Pulmonary artery endothelial cell (primary cell): ENCODE results near the gene PPP2R2C. TPM values are rescaled to one million over a fixed set of nuclear protein-coding genes. Genes with fewer than 3 reads are reported as not detected.

Experiments used
- DNase-seq: peaks from one replicate; pipeline ENCODE4 v3.0.0-alpha.2; 2011; ENCODE audit warnings: low read depth, low spot score
- total RNA-seq: library from RNA; depleted of rRNA; stranded (reverse); fragments of >200 nt; gene quantifications from 2 replicates; pipeline ENCODE4 v1.2.3, GENCODE V29; 2014

The PPP2R2C gene
- total RNA-seq, 1 donor from 2014 or later, result not detected

DNA sequence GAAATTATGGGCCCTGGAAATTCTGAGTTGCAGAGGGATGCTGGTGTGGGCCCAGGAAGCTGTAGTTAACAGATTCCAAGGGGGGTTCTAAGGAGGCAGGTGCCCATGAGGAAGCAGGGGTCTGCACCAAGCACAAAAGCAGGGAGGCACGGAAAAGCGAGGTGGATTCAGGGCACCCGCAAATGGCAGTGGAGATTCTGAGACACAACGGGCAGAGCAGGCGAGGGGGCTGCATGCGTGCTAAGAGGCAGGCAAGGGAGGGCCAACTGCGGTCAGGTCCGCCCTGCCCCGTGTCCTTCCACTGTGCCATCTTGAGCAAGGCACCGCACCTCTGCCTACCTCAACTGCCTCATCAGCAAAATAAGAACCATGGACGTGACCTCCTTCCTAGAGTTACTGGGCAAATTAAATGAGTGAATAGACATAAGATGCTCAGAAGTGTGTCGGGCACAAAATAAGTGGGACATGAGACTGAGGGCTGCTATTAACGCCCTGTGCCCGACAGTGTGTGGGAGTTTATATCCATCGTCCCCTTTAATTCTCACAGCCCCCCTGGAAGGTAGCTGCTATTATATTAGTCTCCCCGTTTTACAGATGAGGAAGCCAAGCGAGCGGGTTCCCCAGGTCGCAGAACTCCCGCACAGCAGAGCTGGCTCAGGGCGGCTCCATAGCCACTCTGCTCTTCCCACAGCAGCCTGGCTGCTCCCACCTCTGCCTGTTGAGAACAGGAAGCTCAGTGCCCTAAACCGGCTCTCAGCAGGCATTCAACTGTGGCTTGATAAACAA is 67.6 kb downstream of the PPP2R2C start:
- DNase-seq, result no peak

DNA sequence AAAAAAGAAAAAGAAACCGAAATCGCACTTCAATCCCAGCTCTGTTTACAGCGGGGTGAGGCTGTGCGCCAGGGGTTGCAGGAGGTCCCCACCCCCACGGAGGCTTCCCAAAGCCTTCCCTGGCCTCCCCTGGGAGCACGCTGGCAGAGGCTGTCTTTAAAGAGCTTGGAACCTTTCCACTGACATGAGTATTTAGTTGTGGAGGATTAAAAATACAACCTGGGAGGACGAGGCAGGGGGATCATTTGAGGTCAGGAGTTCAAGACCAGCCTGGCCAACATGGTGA is 69.1 kb downstream of the PPP2R2C start:
- DNase-seq, result no peak

DNA sequence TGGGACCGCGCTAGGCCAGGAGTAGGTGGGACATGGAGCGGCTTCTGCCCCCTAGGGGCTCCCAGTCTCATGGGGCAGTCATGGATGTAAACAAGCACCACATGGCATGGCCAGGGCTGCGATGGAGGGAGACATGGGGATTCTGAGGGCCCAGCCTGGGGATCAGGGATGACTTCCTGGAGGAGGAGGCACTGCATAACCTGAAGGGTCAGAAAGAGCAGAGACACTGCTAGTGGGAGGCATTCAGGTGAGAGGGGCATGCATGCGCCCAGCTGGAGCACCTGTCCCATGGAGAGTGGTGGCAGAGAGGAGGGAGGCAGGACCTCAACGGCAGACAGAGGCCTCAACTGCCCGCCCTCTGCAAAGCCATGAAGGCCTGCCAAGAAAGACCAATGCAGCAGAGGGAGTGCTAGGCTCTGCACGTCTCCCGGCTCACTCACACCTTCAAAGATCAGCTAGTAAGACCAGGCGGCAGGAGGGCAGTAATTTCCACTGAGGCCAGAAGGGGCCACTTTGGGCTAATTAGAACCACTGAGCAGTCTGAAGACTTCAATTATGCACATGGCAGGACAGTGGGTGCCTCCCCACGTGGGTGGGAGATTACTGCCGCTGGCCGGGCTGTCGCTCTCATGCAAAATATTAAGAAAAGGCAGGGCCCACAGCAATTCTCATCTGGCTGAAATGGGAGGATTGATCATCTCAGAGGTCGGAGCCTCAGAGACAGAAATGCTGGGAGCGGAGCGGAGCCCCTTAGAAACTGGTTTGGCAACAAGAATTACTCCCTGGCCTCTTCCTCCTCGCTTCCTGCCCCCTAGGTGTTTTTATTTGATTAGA is 69.6 kb downstream of the PPP2R2C start:
- DNase-seq, result no peak

DNA sequence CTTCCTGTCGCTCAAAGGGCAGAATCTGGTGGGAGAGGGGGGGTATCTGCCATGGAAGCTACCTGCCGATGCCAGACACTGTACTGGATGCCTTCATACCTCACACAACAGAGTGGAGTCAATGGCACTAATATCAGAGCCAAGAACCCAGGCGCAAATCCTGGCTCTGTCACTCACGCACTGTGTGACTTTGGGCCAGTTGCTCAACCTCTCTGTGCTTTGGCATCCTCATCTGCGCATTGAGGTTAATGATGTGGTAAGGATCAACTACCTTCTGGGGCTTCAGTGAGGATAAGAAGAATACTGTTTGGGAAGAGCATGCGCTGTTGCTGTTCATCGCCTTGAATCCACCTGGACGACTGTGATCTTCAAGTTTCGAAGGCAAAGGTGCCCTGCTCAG is 70.6 kb downstream of the PPP2R2C start:
- DNase-seq, result no peak

DNA sequence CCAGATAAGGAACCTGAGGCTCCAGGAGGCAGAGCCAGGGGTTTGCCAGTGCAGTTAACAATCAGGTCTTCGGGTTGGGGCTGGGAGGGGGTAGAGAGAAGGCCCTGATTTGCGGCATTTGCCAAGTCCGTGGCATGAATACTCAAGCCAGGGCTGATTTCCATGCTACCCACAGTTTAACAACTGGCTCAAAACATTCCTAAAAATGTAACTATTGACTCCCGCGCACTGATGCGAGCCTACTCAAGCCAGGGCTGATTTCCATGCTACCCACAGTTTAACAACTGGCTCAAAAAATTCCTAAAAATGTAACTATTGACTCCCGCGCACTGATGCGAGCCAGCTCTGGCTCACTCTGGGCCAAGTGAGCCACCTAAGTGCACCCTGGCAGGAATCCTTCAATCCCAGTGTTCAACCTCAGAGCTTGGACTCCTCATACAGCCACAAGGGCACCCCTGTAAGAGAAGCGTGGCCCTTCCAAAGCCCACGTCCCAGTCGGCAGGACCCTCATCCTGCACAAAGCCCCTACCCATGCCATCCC is 75.6 kb downstream of the PPP2R2C start:
- DNase-seq, result no peak

DNA sequence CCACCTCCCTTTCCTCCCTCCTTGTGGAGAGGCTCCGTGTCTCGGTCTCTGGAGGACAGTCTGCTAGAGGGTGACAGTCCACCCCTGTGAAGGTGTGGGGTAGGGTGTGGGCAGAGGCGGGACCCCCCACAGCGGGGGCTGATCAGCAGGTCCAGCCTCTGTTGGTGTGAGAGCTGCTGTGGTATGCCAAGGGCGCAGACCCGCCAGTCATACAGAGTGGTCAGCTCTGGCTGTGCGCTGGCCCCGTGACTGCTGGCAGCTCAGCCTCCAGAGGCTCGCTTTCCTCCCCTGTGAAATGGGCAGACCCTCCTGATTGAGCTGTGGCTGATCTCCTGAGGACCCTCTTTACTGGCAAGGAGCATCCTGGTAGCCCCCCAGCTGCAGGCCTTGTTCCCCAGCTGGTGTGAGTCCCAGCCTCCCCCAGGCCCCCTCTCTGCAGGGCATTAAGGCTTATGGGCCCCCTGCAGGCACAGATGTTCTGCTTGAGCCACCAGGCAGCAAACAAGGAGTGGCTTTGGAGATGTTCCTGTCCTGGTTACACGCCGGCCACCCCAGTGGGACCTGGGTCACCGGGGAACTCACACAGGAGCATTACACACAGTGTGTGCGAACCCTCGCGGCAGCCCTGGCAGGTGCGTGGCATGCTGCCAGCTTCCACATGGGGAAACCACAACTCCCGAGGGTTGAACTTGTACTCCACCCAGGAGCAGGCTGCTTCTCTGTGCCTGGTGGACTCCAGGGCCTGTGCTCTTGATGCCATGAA is 76.8 kb downstream of the PPP2R2C start:
- no peak for DNase-seq

DNA sequence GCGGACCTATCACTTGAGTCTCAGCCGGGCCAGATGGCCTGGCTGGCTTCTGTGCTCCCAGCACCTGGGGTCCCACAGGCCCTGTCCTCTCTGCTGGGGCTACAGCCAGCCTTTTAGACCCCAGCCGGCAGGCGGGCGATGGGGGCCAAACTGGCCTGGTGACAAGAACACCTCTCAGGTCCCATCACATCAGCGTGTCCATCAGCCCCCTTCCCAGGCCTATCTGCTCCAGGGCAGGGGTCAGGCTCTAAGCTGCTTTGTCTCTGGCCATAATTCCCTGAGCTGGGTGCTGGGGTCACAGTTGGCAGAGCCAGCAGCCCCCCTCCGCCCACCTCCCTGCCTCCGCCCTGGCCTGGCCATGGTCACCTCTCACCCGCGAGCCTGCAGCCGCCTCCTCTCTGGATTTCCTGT is 77.7 kb downstream of the PPP2R2C start:
- DNase-seq, result no peak

DNA sequence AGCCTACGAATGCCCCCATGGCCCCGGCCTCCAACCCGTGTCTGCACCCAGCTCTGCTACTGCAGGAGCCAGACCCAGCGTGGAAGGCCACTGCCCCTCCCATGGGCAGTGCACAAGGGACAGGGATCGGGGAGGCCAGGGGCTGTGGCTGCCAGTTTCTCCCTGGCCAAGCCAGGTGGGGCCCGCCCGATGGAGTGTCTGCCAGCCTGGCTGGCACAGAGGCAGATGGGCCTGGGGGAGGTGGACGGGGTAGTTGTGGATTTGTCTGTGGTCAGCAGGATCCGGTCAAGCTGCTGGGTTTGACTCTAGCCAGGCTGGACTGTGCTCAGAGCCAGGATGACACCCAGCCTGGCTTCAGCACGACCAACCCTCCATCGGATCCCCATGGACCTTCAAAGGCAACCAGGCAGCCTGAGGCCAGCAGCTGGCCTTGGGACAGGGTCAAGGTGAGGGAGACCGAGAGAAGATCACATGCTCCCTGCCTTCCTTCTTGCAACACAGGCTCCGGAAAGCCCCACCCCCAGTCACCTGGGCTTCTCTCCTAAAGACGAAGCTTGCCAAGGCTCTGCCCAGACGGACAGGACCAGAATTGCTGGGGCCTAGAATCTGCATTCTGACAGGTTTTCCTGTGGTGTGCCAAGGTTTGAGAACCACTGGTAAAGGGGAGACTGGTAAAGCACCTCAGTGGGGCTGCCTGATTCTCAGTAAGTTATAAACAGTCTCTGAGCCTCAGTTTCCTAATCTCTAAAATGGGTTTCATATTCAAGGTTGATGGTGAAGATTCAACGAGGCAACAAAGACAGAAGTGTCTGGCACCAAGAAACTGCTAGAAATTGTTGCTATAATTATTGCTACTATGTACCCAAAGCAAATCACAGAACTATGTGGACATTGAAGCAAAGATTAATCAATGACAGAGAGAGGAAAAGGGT is 78.6 kb downstream of the PPP2R2C start:
- DNase-seq, result no peak

DNA sequence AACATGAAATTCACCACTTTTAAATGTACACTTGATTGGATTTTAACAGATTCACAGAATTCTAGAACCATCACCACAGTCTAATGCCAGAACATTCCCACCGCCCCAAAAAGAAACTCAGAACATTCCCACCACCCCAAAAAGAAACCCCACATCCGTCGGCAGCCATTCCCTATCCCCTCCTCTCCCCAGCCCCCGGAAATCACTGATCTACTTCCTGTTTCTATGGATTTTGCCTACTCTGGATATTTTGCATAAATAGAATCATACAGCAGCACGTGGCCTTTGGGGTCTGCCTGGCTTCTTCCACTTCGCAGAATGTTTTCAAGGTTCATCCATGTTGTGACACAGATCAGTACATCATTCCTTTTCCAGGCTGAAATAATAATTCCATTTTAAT is 79.3 kb downstream of the PPP2R2C start:
- DNase-seq, result no peak

DNA sequence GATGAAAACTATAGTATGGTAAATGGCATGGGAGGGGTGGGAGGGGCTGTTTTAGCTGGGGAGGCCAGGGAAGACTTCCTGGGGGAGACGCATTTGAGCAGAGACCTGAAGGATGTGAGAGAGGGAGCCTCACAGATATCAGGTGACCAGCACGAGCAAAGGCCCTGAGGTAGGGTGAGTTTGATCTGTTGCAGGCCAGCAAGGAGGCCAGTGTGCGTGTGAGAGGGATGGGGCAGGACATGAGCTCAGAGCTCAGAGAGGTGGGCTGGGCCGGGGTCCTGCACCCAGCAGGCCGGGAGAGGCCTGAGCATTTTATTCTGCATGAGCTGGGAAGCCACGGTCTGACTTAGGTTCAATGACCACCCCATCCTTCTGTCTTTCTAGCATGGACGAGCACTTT is 80.0 kb downstream of the PPP2R2C start:
- DNase-seq, result no peak

DNA sequence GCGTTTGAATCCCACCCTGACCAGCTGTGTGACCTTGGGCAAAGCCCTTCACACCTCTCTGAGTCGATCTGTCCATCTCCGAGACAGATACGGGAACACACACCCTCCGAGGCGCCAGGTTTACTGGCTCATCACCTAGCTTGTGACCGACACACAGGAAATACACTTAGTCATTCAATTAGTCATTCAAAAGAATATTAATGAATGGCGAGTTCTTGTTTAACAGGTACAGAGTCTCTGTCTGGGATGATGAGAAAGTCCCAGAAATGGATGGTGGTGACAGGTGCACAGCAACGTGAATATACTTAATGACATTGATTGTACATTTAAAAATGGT is 80.6 kb downstream of the PPP2R2C start:
- no peak for DNase-seq

DNA sequence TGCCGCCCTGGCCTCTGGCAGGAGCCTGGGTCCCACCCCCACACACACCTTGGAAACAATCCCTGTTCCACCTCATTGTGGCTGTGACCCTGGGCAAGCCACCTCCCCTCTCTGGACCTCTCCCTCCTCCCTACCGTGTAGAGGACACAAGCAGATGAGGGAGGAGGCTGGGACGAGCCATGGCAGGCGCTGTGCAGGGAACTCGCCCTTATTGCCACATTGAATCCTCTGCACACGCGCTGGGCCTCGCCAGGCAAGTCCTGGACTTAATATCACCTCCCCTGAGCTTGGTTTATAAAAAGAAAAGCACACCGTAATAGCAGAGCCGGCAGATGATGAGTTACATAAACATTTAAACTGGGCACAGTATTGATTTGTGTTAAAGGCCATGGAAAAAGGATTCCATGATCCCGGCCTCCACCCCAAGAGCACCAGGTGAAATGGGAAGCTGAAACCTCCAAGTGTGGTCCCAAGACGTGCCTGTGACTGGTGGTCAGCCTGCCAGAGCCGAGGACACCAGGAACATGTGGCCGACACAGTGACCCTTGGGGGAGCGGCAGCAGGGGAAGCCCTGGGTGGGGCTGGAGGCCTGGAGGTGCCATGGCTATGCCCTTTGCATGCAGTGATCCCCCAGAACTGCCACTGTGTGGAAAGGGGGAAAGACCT is 81.1 kb downstream of the PPP2R2C start:
- no peak for DNase-seq

DNA sequence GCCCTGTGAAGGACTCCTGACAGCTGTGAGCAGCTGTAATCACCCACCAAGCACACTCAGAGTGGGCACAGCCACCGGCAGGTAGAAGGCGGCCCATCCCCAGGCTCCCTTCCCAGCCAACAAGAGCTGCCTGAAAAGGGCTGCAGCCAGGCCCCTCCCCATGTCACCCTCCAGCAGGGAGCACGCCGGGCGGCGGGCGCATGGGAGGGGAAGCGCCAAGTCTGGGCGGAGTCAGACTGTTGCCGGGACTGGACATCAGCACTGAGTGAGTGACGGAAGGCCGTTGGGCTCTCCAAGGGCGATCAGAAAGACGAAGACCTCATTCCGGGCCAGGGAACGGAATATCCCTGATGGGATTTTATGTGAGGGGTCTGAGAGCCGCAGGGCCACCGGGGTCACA is 82.1 kb downstream of the PPP2R2C start:
- no peak for DNase-seq

DNA sequence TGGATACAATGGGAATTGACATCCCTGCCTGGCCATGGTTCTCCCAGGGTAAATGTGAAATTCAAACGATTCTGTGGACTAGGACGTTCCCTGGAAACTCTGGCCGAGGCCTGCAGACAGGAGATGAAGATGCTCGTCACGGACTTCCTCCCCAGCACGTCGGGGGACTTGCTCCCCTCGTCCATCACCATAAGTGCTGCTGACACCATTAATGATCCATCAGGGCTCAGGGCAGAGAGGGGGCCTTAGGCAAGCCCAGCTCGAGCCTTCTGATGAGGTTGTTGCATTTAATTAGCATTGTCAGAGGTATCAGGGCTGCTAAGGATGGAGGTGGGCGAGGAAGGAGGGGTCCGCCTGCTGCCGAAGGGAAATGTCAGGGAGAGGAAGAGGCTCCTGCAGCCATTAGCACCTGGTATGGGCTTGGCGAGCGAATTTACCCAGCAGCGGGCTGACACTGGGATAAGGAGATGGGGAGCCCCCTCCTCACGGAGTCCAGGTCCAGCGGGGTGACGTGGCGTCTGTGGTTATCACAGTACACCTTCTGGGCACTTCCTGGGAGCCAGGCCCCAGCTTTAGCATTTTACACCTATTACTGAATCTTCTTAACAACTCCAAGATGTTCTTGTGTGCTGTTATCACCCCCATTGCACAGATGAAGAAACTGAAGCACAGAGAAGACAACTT is 83.1 kb downstream of the PPP2R2C start:
- no peak for DNase-seq

DNA sequence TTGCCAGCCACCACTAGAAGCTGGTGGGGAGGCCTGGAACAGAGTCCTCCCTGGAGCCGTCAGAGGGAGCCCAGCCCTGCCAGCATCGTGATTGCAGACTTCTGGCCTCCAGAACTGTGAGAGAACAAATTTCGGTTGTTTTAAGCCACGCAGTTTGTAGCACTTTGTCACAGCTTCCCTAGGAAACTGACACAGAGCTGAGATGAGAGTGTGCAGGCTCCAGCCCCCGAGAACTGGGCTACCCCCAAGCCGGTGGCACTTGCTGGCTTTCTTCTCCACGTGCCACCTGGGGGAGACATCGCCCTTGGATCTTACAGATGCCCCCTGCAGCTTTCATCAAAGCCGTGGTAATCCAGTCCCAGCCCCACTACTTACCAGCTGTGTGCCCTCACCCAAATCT is 83.7 kb downstream of the PPP2R2C start:
- no peak for DNase-seq

DNA sequence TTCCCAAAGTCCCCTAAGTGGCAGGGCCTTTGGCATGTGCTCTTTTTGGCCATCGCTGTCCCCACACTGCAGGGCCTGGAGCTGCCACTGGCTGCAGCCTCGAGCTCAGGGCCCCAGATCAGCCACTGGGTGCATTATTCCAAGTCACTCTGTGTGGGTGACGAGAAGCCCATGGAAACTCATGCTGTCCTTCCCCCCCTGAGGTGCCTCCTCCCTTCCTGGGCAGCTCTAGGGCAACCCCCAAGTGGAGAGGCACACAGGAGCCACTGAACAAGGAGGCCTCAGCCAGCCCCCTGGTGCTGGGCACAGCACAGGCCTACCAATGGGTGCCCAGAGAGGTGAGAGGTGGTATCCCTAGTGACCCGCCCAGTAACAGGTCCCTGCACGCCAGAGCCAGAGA is 84.5 kb downstream of the PPP2R2C start:
- no peak for DNase-seq

DNA sequence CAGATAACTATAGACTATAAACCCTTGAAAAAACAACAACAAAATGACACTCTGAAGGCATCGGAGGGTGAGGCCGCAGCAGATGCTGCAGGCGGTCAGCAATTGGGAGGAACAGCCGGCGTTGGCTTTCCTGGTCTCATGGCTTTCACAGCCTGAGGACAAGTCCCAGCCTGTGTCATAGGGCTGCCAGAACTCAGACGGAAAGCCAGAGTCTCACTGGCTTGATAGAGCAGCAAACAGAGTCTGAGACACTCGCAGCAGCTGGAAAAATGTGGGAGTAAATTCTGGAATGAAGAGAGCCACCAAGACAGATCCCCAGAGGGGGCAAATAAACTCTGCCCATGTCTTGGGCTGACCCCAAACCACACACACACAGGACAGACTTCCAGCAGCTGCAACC is 86.3 kb downstream of the PPP2R2C start:
- DNase-seq, result no peak

DNA sequence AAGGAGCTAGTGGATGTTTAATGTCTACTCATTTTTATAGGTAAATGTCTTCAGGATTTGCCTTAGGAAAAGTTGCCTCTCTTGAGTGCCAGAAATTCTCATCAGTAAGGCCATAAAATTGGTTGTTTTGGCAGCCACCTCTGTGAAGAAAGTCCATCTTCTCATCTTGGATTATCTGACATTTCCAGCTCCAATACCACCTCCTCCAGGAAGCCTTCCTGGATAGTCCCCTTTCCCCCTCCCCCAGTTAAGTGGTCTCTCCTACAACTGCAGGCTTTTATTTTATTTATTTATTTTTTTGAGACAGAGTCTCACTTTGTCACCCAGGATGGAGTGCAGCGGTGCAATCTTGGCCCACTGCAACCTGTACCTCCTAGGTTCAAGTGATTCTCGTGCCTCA is 87.1 kb downstream of the PPP2R2C start:
- no peak for DNase-seq

DNA sequence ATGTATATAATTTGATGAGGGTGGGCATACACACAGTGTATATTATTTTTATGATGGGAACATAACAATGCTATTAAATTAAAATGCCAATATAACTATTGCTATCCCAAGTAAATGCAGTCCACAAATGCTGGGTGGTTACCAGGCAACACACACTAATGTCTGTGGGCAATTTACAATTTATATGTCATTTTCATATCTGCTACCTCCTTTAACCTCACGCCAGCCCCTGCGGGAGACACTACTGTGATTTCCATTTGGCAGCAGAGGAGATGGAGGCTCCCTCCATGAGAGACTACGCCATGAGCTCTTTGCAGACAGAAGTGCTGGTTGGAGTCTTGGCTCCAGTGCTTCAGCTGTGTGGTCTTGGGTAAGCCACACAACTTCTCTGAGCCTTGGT is 87.9 kb downstream of the PPP2R2C start:
- no peak for DNase-seq

DNA sequence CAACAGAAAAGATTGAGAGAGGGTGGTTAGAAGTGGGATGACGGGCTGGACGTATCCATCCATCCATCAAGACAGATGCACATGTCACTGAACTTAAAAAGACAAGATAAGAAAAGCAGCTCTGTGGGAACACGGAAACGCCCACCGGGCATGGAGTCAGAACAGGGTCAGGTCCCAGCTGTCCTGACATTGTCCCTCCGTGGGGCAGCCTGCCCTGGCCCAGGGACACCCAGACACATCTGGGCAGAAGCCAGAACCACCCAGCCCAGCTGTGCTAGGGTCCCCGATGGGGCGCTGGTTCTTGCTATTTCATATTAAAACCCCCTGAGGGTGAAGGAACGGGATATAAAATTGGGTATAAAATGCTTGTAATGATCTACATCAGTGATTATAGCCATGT is 88.5 kb downstream of the PPP2R2C start:
- no peak for DNase-seq
